Measurements from ENCODE around the gene GJB3. TPM values are rescaled to one million over a fixed set of nuclear protein-coding genes. Genes with fewer than 3 reads are reported as not detected.

The GJB3 gene
- total RNA-seq, 4 donors from 2014 or later, result 204 to 314 (median 239) TPM

- DNase-seq (ENCODE audit: low spot score in 2 of 2), result no peak
- WGBS, 2 donors, result 79 to 85% methylated on average over 6 of the region's 6 CpGs
- TF ChIP-seq CTCF (IDR thresholded peaks at IDR 0.05), result no peak
- no peak for TF ChIP-seq POLR2A (IDR thresholded peaks at IDR 0.05)
- intact Hi-C loops (cut with DNase I; ENCODE audit: low total_unique reads), result no loop called here
- no peak overlapping the region for H3K4me3 ChIP-seq (ENCODE audit: low read depth, poor library complexity, severe bottlenecking)
Observed at GRCh38 chr1:34778381-34778780, 2.6 kb upstream of the GJB3 start.

- H3K4me3 ChIP-seq (ENCODE audit: low read depth, poor library complexity, severe bottlenecking), result no peak overlapping the region
- 60 to 71% methylated on average over 5 of the region's 5 CpGs for WGBS, 2 donors
- DNase-seq (ENCODE audit: low spot score in 2 of 2), result no peak
- intact Hi-C loops (cut with DNase I; ENCODE audit: low total_unique reads), result no loop called here
- TF ChIP-seq POLR2A (IDR thresholded peaks at IDR 0.05) (no peak), CTCF (IDR thresholded peaks at IDR 0.05) (no peak)
Observed at GRCh38 chr1:34779005-34779404, 2.0 kb upstream of the GJB3 start.

- WGBS, 2 donors, result 53 to 54% methylated on average over 5 of the region's 5 CpGs
- intact Hi-C loops (cut with DNase I; ENCODE audit: low total_unique reads), result no loop called here
- TF ChIP-seq POLR2A (IDR thresholded peaks at IDR 0.05) (no peak), CTCF (IDR thresholded peaks at IDR 0.05) (no peak)
- DNase-seq (ENCODE audit: low spot score in 2 of 2), result peak in 1 of 2 donors; percentile 58
- H3K4me3 ChIP-seq (ENCODE audit: low read depth, poor library complexity, severe bottlenecking), result no peak overlapping the region
Observed at GRCh38 chr1:34779526-34779925, 1.5 kb upstream of the GJB3 start.

- no peak for TF ChIP-seq CTCF (IDR thresholded peaks at IDR 0.05)
- no peak for TF ChIP-seq POLR2A (IDR thresholded peaks at IDR 0.05)
- no peak overlapping the region for H3K4me3 ChIP-seq (ENCODE audit: low read depth, poor library complexity, severe bottlenecking)
- intact Hi-C loops (cut with DNase I; ENCODE audit: low total_unique reads), result no loop called here
- DNase-seq (ENCODE audit: low spot score in 2 of 2), result peak in 1 of 2 donors; percentile 77
- 83 to 88% methylated on average over 5 of the region's 5 CpGs for WGBS, 2 donors
Observed at GRCh38 chr1:34779962-34780361, 1.1 kb upstream of the GJB3 start.

GRCh38 chr1:34780528-34780927 lies 486 bp upstream of the GJB3 start:
- TF ChIP-seq POLR2A (IDR thresholded peaks at IDR 0.05), result no peak
- no peak for TF ChIP-seq CTCF (IDR thresholded peaks at IDR 0.05)
- no peak overlapping the region for H3K4me3 ChIP-seq (ENCODE audit: low read depth, poor library complexity, severe bottlenecking)
- DNase-seq (ENCODE audit: low spot score in 2 of 2), result peak in 1 of 2 donors; percentile 82
- whole genome bisulfite sequencing, 2 donors, result 43 to 45% methylated on average over 2 of the region's 2 CpGs
- intact Hi-C loops (cut with DNase I; ENCODE audit: low total_unique reads), result no loop called here

- DNase-seq (ENCODE audit: low spot score in 2 of 2), result peak in 1 of 2 donors; percentile 86
- peak overlapping the region; percentile 37 for H3K4me3 ChIP-seq (ENCODE audit: low read depth, poor library complexity, severe bottlenecking)
- TF ChIP-seq CTCF (IDR thresholded peaks at IDR 0.05) (no peak), POLR2A (IDR thresholded peaks at IDR 0.05) (no peak)
- intact Hi-C loops (cut with DNase I; ENCODE audit: low total_unique reads), result no loop called here
- WGBS, 2 donors, result 6 to 8% methylated on average over 9 to 18 of the region's 18 CpGs
Observed at GRCh38 chr1:34781844-34782391, 904 bp downstream of the GJB3 start.

Data from lower leg skin (tissue), 4 donors.